HG03457 (cell line): ENCODE data around the gene BLID.

Experiments used
- ATAC-seq: cut with Tn5 transposase; IDR thresholded peaks from one replicate; pipeline ENCODE4 v1.9.1; 2021; ENCODE audit warnings: moderate number of reproducible peaks; ENCODE audit not compliant: unreplicated experiment

The BLID gene

DNA sequence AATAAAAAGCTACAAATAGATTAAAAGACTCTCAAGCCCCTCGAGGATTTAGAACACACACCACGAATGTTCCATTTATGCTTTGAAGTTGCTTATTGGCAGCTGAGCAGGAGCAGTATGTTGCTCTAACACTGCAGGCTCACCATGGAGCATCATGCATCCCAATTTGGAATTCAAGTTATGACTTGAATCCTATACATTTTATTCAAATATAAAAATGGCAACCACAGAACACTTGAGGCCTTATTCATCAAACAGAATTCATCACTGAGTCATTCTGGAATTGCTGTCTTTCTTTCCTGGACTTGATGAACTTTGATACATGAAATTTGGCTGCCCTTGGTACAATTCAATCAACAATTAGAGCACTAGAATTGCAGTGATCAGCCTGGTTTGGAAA is 24.5 kb upstream of the BLID start:
- no peak for ATAC-seq

DNA sequence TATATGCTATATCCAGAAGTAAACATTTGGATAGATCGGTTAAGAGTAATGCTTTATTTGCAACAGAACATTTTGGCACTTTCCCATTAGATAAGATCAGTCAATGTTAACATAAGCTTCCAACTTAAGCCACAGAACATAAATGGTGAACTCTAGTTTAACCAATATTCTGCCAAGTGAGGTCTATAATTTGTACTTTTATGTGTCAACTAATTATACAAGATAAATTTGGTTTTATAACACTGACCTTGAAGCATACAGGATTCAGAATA is 23.5 kb upstream of the BLID start:
- no peak for ATAC-seq

DNA sequence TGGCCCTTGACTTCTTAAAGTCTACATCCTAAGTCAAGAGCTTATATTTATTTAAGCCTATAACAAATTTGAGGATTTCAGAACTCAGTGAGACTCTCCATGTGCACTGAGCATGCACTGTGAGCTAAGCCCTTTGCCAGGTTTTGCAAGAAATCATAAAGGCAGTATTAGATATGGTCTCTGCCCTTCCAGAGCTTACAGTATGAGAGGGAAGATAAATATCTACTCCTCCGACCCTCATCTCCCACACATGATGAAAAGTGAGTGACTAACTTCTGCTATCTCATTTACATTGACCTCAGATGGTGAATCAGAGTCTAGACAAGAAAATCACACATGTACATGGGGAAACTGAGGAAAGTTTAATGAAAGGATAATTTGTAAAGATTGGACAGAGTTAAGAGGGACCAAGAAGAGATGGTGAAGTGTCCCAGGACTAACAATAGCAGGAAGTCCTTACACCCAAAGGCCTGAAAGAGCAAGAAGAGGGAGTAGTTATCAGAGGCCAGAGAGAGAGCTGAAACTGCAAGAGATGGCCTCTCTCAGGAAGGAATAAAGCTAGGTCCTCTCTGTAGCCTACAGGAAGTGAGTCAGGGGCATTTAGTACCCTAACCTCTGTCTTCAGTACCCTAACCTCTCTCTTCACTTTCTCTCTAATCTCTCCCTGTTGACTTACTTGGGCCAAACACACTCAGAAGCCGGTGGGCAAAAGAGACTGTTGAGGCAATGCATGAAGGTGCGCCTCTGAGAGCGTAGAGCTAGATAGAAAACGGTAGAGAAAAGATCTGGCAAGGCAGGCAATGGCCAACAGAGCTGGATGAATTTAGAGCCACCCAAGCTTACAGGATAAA is 23.0 kb upstream of the BLID start:
- no peak for ATAC-seq

DNA sequence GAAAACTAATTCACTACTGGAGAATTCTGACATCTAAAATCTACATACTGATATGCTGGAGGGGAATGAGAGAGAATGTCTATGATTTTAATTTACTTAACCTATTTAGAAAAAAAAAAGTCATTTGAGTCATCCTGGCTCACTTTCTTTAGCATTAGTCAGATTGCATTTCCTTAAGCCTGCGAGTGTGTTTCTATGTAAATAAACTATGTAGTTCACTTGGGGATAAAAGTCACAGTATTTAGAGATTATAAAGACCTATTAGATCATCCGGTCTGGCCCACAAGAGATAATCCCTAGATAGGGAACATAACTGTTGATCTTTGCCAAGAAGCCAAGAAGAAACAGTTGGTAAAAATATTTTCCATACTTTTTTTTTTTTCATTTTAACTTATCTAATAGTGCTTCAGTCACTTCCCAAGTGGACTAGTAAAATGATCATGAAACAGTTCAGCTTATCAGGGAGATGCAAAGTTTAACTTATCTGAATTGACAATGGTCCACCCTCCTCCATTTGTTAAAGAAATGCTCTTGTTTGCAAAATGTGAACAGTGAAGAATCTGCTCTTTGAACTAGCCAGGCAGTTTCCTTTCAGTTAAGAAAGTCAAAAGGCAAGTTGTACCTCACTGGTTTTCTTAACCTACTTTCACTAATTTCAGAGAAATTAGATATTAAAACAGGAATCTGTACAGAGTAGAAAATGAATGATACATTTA is 21.2 kb upstream of the BLID start:
- no peak for ATAC-seq

DNA sequence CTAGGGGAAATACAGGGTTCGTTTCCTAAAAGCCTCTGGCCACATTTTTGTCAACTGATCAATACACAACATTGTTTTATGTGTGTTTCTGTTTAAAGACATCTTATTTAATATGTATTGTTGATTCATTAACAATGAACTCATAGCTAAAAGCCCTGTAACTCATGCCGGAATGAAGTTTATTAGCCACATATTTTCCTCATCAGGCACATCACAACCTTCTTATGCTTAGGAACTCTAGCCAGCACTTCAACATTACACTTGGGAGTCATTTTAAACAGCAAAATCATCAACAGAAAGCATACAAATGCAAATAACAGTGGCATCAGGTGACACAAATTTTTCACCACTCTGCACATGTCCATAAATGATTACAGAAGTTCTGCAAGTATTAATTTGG is 15.1 kb upstream of the BLID start:
- no peak for ATAC-seq

DNA sequence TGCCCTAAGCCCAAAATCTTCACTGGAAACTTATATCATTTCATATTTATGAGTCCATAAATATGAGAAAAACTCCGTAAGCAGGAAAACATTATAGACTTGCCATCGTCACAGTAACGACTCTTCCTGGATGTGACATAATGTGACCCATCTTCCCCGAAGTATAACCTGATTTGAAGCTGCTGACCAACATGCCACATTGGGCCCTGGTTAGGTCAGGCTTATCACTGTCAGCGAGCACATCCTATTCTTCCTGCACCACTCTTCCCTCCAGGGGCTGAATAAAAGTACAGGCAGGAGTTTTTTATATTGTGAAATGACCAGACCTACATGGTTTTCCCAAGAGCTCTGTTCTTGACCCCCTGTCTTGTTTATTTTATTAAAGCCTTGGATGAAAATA is 12.1 kb upstream of the BLID start:
- no peak for ATAC-seq

DNA sequence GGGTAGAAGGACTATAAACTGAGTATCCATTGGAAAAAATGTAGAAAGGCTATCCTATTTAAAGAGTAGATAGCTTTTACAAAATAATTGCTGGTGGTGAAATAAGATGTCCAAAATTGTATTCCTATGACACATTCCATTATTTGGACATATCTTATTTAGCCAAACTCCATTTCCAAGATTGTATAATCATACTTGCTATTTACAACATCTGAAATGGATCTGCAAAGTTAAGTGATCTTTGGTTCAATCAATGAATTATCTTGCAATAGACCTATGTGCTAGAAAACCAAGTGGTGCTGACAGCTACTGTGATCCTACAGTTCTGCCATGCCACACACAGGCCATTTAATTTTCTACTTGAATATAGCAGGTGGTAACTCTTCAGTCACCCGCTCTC is 11.0 kb upstream of the BLID start:
- no peak for ATAC-seq

DNA sequence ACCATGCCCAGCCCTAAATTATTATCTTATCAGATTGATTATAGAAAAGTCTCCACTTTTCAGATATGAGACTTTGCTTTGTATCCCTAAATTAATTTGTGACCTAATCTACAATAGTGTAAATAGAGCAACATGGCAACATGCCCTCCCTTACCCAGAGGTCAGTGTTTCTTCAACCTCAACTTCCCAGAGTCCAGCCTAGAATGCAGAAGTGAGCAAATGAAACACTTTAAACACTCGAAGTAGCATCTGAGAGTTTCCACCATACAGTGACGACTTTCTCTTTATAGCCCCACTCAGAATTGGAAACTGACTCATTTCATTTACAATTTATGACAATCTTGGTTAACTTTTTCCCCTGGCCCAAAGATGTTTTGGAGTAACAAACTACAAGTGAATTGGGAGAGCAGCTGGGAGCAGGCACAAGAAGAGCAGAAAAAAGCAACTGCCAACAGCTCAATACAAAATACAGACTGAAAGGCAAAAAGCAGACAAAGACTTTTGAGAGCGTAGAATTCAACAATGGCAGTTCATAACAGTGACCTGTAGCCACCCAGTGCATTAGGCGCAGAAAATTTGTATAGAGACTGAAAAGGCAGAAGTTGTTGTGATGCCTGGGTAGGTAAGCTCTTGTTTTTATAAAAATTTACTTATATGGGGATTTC is 10.1 kb upstream of the BLID start:
- no peak for ATAC-seq

DNA sequence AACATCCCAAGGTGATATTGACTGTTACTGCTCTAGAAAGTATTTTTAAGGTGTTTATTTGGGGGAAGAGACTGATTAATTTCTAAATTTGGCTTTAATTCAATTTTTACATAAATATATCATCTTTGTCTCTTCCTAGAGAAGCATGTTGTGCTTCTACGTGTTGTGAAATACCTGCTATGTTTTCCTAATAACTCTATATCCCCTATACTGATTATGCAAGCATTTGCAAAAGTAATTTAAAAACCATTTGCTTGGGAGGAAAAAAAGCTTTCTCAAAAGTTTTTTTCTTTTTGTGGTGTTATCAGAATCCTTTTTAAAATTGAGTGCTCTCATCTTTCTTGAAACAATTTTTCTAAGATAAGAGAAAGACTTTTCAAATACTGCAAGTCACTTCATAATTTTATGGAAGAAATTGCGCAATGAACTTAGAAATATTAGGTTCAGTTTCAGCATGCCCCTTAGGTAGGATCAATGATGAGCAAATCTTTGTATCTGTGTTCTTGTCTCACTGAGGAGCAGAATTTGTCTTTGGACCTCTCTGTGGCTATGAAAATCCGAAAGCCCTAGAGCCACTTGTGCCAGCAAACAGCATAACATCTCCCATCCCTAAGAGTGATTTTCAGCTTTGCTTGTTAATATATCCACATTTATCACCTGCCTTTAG is 7.4 kb upstream of the BLID start:
- ATAC-seq, result no peak

DNA sequence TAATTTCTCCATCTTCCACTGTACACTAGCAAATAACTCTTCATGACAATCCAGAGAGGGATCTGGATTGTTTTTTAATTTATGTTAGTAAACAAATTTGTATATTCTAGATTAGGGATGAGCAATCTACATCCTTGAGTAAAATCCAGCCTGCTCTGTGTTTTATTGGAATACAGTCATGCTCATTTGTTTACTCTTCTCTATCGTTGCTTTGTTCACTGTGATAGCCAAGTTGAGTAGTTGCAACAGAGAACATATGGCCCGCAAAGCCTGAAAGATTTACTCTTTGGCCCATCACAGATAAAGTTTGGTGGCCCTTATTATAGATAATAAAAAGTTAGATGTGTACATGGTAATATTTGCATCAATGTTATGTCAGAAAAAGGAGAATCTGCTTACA is 6.2 kb upstream of the BLID start:
- ATAC-seq, result no peak

DNA sequence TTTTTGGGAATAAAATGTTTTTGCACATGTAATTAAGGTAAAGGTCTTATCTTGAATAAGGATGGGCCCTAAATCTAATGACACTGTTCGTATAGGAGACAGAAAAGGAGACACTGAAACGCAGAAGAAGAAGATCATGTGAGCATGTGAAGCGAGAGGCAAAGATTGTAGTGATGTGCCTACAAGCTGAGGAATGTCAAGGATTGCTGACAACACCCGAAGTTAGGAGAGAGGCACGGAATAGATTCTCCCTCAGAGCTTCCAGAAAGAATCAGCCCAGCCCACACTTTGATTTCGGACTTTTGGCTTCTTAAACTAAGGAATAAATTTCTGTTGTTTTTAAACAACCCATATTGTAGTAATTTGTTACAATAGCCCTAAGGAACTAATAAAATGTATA is 4.1 kb upstream of the BLID start:
- no peak for ATAC-seq

DNA sequence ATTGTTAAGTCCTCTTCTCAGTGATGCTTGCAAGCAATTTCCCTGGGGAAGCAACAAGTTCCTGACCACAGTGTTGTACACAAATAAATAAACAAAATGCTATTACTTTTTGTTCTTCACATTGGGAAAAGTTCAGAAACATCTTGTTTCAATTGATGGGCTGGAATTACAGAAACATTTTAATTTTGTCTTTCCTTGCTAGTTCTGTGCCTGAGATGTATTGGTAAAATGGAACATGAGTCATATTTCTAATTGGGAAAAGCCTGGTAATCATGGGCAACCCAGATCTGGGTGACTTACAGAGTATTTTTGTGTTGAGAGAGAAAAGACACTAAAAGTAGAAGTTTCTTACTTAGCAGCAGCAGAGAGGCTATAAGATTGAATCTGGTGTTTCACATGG is 576 bp upstream of the BLID start:
- ATAC-seq, result no peak

DNA sequence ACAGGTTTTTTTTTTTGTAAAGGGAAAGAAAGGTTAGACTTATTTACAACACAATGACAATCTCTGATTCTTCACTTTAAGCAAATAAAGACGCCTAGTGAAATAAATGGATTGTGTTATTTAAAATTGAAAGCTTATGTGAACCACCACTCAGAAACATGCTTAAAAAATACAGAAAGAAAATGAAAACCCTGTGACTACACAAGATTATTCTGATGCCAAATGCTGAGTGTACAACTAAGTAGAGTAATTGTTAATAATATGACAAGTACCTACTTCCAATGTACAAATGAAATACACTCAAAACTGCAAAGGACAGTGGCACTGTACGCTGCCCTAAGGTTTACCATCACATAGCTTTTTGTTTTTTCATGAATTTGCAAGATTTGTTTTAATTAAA is 1.0 kb downstream of the BLID start:
- no peak for ATAC-seq

DNA sequence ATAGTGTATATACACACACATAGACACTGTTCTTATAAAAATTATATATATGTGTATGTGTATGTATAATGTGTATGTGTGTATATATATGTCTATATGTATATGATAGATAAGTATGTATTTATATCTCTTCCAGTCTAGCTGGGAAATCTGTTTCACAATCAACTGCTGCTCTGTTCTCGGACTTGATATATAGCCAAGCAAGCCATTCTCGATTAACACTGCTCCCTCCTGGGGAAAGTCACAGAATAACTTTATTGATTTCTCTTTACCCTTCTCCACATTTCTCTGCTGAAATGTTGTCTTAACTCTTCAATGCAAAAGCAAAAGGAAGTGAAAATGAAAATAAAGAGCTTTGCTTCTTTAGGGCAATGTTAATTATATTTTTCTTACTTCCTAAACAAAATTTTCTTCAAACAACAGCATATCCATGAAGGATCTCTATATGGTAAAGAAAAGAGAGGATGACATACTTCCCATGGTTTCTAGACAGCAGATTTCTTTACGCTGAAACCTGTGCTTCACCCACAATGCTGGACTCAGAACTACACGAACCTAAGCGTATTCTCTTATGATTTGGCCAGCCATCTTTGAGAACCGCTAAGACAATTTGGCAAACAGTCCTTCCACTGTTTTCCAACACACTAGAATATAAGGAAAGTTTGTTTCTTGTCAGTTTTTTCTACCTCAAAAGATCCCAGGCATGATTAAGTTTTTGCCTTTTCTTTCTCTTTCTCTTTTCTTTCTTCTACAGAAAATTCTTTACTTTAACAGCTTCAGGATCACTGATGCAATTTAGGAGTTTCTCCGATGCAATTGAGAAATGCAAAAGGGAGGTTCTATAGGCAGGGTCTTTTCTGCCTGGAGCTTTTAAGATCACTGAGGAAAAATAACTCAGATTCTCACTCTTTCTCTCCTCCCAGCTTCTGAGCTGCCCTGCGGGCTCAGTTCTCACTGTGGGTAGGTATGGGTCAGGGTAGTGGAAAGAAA is 1.9 kb downstream of the BLID start:
- no peak for ATAC-seq

DNA sequence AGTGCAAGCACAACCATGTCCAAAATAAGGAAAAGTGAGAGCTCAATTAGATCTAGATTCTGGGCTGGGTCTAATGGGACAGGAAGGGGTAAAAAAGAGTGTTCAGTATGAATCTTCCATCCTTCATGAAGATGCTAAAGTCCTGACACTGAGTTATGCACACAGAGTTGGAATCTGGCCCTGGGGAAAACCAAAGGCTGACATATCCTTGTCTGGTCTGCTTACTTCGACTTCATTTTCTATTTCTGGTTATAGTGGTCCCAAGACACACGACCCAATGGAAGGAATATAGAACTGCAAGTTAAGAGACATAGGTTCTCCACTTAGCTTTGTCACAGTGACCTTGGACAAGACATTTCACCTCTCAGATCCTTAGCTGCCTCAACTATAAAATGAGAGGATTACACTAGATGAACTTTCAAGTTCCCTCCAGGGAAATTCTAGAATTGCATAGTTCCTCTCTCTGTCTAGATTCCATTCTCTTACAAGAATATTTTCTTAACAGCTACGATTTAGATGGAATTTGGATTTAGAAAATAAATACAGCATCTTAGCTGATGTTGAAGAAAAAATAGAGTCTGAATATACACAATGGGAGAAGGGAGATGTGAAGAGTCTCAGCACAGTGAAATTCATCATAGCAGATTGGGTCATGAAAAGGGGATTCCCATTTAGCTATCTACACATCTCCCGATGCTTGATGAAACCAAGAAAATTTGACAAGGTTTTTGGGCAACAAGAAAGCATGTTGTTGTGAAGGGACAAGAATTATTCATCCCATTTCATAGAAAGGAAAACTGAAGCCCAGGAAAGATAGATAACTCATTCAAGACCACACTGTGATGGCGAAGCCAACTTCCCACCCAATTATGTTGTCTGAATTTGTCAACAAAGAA is 3.3 kb downstream of the BLID start:
- ATAC-seq, result no peak

DNA sequence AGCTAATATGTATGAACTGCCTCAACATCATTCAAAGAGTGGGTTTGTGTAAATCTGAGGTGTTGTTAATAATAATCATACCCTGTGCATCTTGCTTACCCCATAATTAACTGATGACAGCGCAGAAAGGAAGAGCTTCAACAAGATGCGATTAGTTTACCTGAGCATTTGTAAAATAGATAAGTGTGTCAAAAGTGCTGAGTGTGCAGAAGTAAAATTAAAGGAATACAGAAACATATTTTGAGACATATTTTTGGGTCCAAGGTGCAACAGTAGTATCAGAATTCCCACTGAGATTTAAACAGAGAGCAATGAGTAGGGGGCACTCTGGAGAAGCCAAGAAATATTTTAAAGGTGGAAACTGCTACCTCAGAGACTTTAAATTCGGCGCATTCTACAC is 6.1 kb downstream of the BLID start:
- no peak for ATAC-seq

DNA sequence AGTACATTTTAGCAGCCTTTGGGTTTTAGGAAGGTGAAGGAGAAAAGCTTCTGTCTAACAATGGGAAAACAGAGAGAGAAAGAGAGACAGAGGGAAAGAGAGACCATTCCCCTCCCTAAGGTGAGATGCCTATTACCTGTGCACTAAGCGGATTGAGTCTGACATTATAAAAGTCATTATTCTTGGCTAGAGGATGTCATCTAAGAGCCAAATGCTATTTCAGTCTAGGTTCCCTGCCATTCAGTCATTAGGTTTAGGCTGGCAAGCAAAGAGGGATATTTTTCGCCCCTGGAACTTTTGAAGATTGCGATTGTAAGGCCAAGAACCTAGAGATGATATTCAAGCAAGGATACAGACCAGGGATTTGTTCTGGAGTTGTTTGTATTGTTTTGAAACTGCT is 7.2 kb downstream of the BLID start:
- ATAC-seq, result no peak

DNA sequence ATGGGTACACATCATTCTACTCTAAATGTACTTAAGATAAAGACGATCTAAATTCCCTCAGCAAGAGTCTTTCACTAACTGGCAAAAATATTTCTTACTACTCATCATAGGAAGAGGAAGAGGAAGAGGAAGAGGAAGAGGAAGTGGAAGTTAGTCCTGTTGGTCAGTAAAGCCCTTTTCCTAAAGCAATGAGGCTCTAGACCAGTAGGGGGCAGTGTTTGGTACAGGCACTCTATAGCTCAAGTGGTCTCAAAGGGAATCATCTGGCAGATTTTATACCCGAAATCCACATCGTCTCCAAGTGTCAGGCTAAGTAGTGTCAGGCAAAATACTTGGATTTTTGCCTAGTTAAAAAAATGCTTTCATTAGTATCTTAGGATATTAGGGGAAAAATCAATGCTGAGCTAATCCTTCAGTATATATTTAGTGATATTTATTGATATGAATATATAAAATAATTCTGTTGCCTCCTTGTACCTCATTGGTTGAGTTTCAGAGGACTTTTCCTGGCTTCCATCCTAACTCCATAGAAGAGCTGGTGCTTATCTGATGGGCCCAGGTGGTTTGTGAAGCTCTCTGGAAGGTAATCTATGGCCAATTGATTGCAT is 7.7 kb downstream of the BLID start:
- ATAC-seq, result no peak

DNA sequence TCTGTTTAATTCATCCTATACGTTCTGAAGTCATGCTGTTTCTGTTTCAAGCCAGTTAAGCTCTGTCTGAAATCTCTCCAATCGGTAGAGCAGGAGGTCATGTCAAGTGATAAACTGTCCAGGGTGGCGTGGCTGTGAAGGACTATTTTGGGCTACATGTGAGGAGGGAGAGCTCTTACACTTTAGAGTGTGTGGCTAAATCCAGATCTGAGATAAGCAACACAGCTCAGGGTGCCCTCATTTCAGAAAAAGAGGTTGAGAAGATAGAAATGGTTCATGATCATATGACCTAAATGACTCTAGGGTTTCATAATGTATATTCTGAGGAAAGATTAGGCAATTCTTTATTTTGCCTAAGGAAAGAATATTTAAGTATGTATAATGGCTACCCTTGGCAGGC is 8.4 kb downstream of the BLID start:
- ATAC-seq, result no peak
